ENCODE measurements around the gene RNF14. TPM values are rescaled to one million over a fixed set of nuclear protein-coding genes. Genes with fewer than 3 reads are reported as not detected.
"Not testable (repeated sequence)": the region's sequence is repeated elsewhere in the genome, so short reads cannot be mapped to it uniquely, and the experiment has no call there.

Gene RNF14
- total RNA-seq, 1 donor from 2014 or later, result 37.8 TPM

GRCh38 chr5:142032150-142032549 lies 63.2 kb downstream of the RNF14 start:
- no peaks in the 10 kb centered on the region for H3K27me3 ChIP-seq
- no peaks in the 10 kb centered on the region for H3K9me3 ChIP-seq
- H3K4me1 ChIP-seq, result no peaks in the 10 kb centered on the region
- H3K4me3 ChIP-seq, result no peak overlapping the region
- H3K27ac ChIP-seq, result no peak overlapping the region
- TF ChIP-seq POLR2A (IDR thresholded peaks at IDR 0.05), result no peak
- TF ChIP-seq CTCF (IDR thresholded peaks at IDR 0.05), result no peak
- no peak for TF ChIP-seq POLR2AphosphoS5 (IDR thresholded peaks at IDR 0.05; ENCODE audit: insufficient read depth in 1 of 2, low read depth in 1 of 2)
- no peak for DNase-seq (ENCODE audit: extremely low spot score in 2 of 2)
- no peaks in the 10 kb centered on the region for H3K36me3 ChIP-seq
- intact Hi-C loops (cut with DNase I), result no loop called here

- Histone ChIP-seq H3K27me3 (no peaks in the 10 kb centered on the region), H3K4me1 (no peaks in the 10 kb centered on the region), H3K27ac (no peak overlapping the region), H3K4me3 (no peak overlapping the region), H3K36me3 (no peaks in the 10 kb centered on the region), H3K9me3 (no peaks in the 10 kb centered on the region)
- TF ChIP-seq CTCF (IDR thresholded peaks at IDR 0.05) (no peak), POLR2A (IDR thresholded peaks at IDR 0.05) (no peak), POLR2AphosphoS5 (IDR thresholded peaks at IDR 0.05; ENCODE audit: insufficient read depth in 1 of 2, low read depth in 1 of 2) (no peak)
- DNase-seq (ENCODE audit: extremely low spot score in 2 of 2), result no peak
- intact Hi-C loops (cut with DNase I), result no loop called here
Observed at GRCh38 chr5:142032747-142033631, 64.1 kb downstream of the RNF14 start.

GRCh38 chr5:142033632-142034567 lies 65.0 kb downstream of the RNF14 start:
- H3K4me3 ChIP-seq; intact Hi-C loops (cut with DNase I); H3K4me1 ChIP-seq; DNase-seq (ENCODE audit: extremely low spot score in 2 of 2); H3K27me3 ChIP-seq; H3K27ac ChIP-seq; H3K36me3 ChIP-seq; H3K9me3 ChIP-seq: not testable (repeated sequence)

- no peak for DNase-seq (ENCODE audit: extremely low spot score in 2 of 2)
- no peak for TF ChIP-seq CTCF (IDR thresholded peaks at IDR 0.05)
- intact Hi-C loops (cut with DNase I), result no loop called here
- Histone ChIP-seq H3K27me3 (no peaks in the 10 kb centered on the region), H3K4me1 (no peaks in the 10 kb centered on the region), H3K9me3 (no peaks in the 10 kb centered on the region), H3K27ac (no peak overlapping the region), H3K4me3 (no peak overlapping the region), H3K36me3 (no peaks in the 10 kb centered on the region)
Observed at GRCh38 chr5:142034994-142035393, 66.1 kb downstream of the RNF14 start.

- Histone ChIP-seq H3K9me3 (no peaks in the 10 kb centered on the region), H3K4me1 (no peaks in the 10 kb centered on the region), H3K36me3 (no peaks in the 10 kb centered on the region), H3K4me3 (no peak overlapping the region), H3K27ac (no peak overlapping the region), H3K27me3 (no peaks in the 10 kb centered on the region)
- TF ChIP-seq POLR2A (IDR thresholded peaks at IDR 0.05), result no peak
- no peak for TF ChIP-seq POLR2AphosphoS5 (IDR thresholded peaks at IDR 0.05; ENCODE audit: insufficient read depth in 1 of 2, low read depth in 1 of 2)
- TF ChIP-seq CTCF (IDR thresholded peaks at IDR 0.05), result no peak
- intact Hi-C loops (cut with DNase I), result no loop called here
- DNase-seq (ENCODE audit: extremely low spot score in 2 of 2), result no peak
Observed at GRCh38 chr5:142036918-142037317, 68.0 kb downstream of the RNF14 start.

- H3K4me1 ChIP-seq; H3K27me3 ChIP-seq; H3K36me3 ChIP-seq; intact Hi-C loops (cut with DNase I); H3K4me3 ChIP-seq; H3K27ac ChIP-seq; DNase-seq (ENCODE audit: extremely low spot score in 2 of 2); H3K9me3 ChIP-seq: not testable (repeated sequence)
Observed at GRCh38 chr5:142037599-142037998, 68.7 kb downstream of the RNF14 start.
